ENCODE results near the gene RAB9A.
A peak's percentile ranks its signal among the peaks of the same experiment; 100 is the strongest.

The RAB9A gene

DNA sequence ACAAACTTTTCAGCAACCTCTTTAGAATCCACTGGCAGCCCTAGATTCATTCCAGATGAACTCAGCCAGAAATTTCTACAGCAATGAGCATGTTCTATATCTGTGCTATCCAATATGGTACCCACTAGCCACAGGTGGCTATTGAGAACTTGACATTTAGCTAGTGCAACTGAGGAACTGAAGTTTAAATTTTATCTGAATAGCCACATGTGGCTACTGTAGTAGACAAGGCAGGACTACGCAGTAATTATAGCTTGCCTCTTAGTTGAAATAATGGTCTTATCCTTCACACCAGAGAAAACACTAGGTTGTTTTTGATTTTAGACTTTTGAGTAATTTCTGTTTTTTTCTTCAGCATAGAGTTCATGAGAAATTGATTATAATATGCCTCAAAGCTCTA is 38.6 kb upstream of the RAB9A start:
- no peak overlapping the region for H3K4me3 ChIP-seq (ENCODE audit: low read depth, low read length)
- no peak for DNase-seq (ENCODE audit: low read depth)
- TF ChIP-seq CTCF (IDR thresholded peaks at IDR 0.05; ENCODE audit: low read depth, low read length, missing control alignments) = no peak
- in situ Hi-C loops (cut with HindIII; ENCODE audit: low sequenced_read_pairs) = no loop called here

- no peak for TF ChIP-seq CTCF (IDR thresholded peaks at IDR 0.05; ENCODE audit: low read depth, low read length, missing control alignments)
- H3K4me3 ChIP-seq (ENCODE audit: low read depth, low read length) = no peak overlapping the region
- in situ Hi-C loops (cut with HindIII; ENCODE audit: low sequenced_read_pairs) = no loop called here
- no peak for DNase-seq (ENCODE audit: low read depth)
Measured at GRCh38 chrX:13651150-13651549, 37.8 kb upstream of the RAB9A start.

GRCh38 chrX:13652287-13652793 is 36.6 kb upstream of the RAB9A start:
- no peak for TF ChIP-seq CTCF (IDR thresholded peaks at IDR 0.05; ENCODE audit: low read depth, low read length, missing control alignments)
- DNase-seq (ENCODE audit: low read depth) = peak; percentile 66
- H3K4me3 ChIP-seq (ENCODE audit: low read depth, low read length) = peak overlapping the region; percentile 69
- in situ Hi-C loops (cut with HindIII; ENCODE audit: low sequenced_read_pairs) = no loop called here

- in situ Hi-C loops (cut with HindIII; ENCODE audit: low sequenced_read_pairs) = no loop called here
- no peak for TF ChIP-seq CTCF (IDR thresholded peaks at IDR 0.05; ENCODE audit: low read depth, low read length, missing control alignments)
- peak within 1 kb of the TSS; percentile 69 for H3K4me3 ChIP-seq (ENCODE audit: low read depth, low read length)
- peak; percentile 96 for DNase-seq (ENCODE audit: low read depth)
Measured at GRCh38 chrX:13652850-13653693, 35.9 kb upstream of the RAB9A start, which contains the start of gene TCEANC. Gene TCEANC, plus strand, starts transcription at chrX:13653141. Its CDS starts 9,368 bp downstream, at chrX:13662509.

DNA sequence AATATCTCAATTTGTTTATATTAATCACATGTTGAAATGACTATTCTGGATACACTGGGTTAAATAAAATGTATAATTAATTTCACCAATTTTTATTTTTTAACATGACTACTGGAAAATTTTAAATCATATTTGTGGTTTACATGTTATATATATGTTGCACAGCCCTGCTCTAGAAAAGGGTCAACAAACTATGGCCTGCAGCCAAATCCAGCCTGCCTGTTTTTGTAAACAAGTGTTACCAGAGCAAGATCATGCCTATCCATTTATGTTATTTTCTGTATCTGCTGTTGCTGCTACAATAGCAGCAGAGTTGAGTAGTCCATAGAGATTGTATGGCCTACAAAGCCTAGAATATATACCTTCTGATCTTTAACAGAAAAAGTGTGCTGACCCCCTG is 34.8 kb upstream of the RAB9A start:
- DNase-seq (ENCODE audit: low read depth) = no peak
- H3K4me3 ChIP-seq (ENCODE audit: low read depth, low read length) = peak overlapping the region; percentile 69
- in situ Hi-C loops (cut with HindIII; ENCODE audit: low sequenced_read_pairs) = no loop called here
- no peak for TF ChIP-seq CTCF (IDR thresholded peaks at IDR 0.05; ENCODE audit: low read depth, low read length, missing control alignments)

DNA sequence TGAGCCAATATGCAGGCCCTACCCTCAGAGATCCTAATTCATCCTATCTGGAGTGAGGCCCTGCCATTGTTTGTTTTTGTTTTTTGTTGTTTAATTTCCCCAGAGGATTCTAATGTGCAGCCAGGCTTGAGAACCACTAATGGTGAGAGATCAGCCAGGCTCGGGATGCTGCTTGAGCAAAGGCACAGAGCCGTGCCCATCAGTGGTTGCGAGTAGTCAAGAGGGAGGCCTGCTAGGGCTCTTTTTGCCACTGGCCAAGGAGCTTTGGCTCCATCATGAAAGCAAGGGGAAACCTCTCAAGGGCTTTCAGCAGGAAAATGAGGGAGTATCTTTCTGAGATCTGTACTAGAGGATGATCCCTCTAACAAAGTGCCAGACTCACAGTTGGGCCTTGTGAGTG is 33.3 kb upstream of the RAB9A start:
- H3K4me3 ChIP-seq (ENCODE audit: low read depth, low read length) = no peak overlapping the region
- DNase-seq (ENCODE audit: low read depth) = no peak
- no peak for TF ChIP-seq CTCF (IDR thresholded peaks at IDR 0.05; ENCODE audit: low read depth, low read length, missing control alignments)
- in situ Hi-C loops (cut with HindIII; ENCODE audit: low sequenced_read_pairs) = no loop called here

Measured in astrocyte of the cerebellum (primary cell).